GM18520 (cell line): ENCODE measurements around the gene HRH3.

ENCODE experiments used
- ATAC-seq: cut with Tn5 transposase; IDR thresholded peaks from one replicate; pipeline ENCODE4 v1.9.1; 2021; ENCODE audit not compliant: unreplicated experiment

The HRH3 gene

DNA sequence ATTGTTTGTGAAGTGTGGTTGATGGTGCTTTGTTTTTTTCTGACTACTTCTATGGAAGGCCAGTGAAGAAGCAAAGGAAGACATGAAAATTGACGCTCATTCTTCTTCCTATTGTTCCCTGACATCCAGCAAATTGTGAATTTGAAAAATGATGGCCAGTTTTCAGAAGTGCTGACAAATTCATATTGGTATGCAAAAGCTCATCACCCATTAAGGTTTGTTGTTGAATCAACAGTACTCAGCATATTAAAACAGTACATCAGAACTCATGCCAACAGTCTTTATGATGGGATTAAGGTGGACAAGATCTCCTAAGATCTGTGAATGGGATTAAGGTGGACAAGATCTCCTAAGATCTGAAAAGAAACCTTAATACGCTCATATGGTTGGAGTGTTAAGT lies 38.3 kb downstream of the HRH3 start:
- ATAC-seq: no peak

- no peak for ATAC-seq
These were observed 40.9 kb downstream of the HRH3 start for GRCh38 chr20:62179162-62179504.

- no peak for ATAC-seq
These were observed 41.5 kb downstream of the HRH3 start for GRCh38 chr20:62178316-62179161.

- ATAC-seq: no peak
These were observed 42.8 kb downstream of the HRH3 start for GRCh38 chr20:62177307-62177706.

DNA sequence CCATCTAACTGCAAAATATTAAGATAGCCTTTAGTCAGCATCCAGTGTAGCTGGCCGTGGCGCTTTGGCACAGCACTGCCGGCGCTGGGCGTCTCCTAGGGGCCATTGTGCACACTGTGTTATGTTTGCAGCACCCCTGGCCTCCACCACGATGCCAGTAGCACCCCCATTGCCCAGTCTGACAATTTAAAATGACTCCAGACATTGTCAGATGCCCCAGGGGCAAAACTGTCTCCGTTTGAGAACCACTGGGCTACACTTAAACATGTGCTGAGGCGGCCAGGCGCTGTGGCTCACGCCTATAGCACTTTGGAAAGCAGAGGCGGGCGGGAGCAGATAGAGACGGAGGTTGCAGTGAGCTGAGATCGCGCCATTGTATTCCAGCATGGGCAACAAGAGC lies 43.2 kb downstream of the HRH3 start:
- ATAC-seq: no peak

GRCh38 chr20:62175711-62176110 lies 44.4 kb downstream of the HRH3 start:
- ATAC-seq: no peak

DNA sequence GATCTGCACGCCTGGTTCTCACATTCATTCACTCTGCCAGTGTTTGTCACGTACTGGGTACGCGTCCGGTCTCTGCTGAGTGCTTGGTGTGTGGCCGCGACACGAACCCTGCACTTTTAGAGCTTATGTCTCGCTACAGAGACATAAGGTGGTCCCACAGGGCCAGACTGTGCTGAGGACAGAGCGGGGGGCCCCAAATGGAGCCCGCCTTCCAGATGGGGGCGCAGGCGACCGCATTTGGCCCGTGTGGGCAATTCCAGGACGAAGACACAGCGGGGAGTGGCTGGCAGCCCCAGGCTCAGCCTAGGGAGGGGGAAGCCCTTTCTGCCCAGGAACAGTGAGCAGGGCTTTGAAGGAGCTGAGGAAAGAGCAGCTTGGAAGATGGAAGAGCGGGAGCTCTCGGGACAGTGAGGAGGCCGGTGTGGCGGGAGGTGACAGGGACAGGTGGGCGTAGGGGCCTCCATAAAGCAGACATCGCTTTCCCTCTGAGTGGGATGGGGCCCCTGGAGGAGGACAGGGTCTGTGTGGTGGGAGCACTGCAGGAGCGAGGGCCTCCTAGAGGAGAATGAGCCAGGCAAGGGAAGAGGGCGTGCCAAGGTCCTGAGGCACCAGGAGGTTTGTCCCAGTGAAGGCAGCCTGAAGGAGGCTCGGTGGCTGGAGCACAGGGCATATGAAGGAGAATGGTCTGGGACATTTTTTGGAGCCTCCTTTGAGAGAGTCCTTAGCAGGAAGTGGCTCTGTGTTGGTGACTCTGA lies 45.0 kb downstream of the HRH3 start:
- ATAC-seq: no peak

- no peak for ATAC-seq
These were observed 45.9 kb downstream of the HRH3 start for GRCh38 chr20:62174021-62174804.

GRCh38 chr20:62172666-62173065 lies 47.4 kb downstream of the HRH3 start:
- no peak for ATAC-seq

DNA sequence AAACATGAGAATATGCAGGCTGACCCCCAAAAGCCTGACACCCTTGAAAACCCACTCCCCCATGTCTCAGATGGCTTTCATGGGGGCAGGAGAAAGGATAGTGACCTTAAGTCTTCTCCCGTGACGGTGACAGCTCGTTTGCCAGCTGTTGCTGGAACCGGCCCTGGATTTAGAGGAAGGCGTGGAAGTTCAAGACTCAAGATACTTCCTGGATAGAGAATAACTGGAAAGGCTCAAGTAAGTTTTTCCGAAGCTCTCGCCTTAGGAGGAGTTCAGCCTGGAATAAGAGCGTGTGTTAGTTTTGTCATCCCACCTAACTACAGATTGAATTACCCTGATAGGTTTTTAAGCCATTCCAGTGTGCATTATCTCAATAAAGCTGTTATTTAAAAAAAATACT lies 48.8 kb downstream of the HRH3 start:
- ATAC-seq: no peak

DNA sequence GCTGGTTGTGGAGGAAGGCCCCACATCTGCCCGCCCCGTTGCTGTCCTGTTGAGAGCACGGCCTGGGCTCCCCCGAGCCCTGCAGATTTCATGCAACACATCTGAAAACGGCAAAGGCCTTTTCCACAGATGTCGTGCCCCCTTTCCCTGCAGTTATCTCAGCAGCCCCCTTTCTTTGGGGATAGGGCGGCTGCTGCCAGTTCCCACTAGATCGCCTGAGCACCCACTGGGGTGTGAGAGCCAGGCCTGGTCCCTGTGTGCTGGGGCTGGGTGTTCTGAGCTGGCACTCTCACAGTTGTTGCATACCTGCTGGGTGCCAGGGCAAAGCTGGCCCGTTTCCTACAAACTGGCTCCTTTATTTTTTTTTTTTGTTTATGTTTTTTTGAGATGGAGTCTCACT lies 49.5 kb downstream of the HRH3 start:
- ATAC-seq: no peak

DNA sequence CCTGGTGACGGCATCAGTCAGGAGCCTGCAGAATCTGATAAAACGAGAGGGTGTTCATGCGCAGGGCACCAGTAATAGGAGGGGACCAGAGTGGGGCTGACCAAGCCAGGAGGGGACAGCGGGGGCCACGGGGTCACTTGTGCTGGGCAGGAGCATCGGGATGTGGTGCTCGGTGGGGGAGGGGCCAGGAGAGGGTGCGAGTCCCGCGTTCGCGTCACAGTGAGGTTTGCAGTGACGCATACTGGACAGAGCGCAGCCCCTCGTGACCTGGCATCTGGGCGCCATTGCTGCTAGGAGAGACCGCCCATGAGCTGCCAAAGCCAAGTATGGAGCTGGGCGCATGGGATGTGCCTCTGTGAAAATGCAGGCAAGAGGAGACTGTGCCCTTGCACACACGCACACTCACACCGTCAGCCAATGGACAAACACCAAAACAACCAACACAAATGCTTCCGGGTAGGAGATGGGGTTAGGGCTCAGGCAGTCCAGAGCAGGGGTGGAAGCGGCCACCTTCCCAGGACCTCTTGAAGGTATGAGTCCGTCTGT lies 51.1 kb downstream of the HRH3 start:
- no peak for ATAC-seq

- ATAC-seq: no peak
These were observed 52.0 kb downstream of the HRH3 start for GRCh38 chr20:62168061-62168460.

- no peak for ATAC-seq
These were observed 52.6 kb downstream of the HRH3 start for GRCh38 chr20:62167474-62167873.

DNA sequence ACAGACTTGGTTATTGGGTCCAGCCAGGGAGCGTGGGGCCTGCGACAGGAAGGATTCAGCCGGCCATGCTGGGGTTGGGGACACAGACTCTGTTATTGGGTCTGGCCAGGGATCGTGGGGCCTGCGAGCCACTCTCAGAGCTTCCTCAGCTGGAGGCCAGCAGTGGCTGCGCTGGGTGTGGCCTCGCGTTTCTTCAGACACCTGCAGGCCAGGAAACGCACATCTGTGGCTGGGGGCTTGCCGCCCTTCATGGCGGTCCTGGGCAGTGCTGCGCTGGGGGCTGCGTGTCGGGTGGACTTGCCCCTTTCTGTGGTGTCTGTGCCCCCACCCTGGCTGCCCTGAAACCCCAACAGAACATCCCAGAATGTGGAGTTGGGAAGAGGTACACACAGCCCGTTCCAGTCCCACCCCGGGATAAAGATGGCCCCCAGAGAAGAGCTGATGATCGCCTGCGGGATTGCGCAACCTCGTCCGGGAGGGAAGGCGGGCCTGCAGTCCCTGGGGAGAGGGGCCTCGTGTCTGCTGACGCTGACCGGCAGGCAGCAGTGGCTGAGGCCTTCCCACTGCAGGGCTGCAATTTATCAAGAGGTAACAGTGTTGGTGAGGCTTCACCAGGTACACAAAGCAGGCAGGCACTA lies 54.2 kb downstream of the HRH3 start:
- no peak for ATAC-seq
